HL-60 (cell line): Measurements from ENCODE around the gene SETD6.

Experiments
- DNase-seq, 2 experiments: peaks; one replicate each; pipeline ENCODE4 v3.0.0-alpha.2; 2010 to 2020; ENCODE audit warnings: low read depth in 1 of 2, low spot score in 1 of 2
- H3K27ac ChIP-seq: fragments of 250-450 bp; sonication (Bioruptor Pico); replicated peaks from 2 replicates; pipeline ENCODE4 v1.5.1; 2020; ENCODE audit warnings: mild to moderate bottlenecking, moderate library complexity
- H3K27me3 ChIP-seq: fragments of 250-450 bp; sonication (Bioruptor Pico); 2 replicates; pipeline ENCODE4 v1.5.1; 2021; ENCODE audit warnings: mild to moderate bottlenecking, moderate library complexity; ENCODE audit not compliant: insufficient read depth, poor library complexity, severe bottlenecking
- H3K4me3 ChIP-seq: replicated peaks from 2 replicates; pipeline ENCODE4 v1.5.1; 2011; ENCODE audit warnings: mild to moderate bottlenecking, control low read depth, low read length; ENCODE audit not compliant: insufficient read depth
- GABPA ChIP-seq: IDR thresholded peaks from 2 replicates; pipeline ENCODE4 v1.6.1; 2012; ENCODE audit warnings: low read depth
- POLR2AphosphoS5 ChIP-seq: IDR thresholded peaks from 2 replicates; pipeline ENCODE4 v1.6.1; 2012; ENCODE audit warnings: low read depth
- REST ChIP-seq: IDR thresholded peaks from 2 replicates; pipeline ENCODE4 v1.6.1; 2012; ENCODE audit warnings: low read depth; ENCODE audit not compliant: insufficient replicate concordance
- SPI1 ChIP-seq: IDR thresholded peaks from 2 replicates; pipeline ENCODE4 v1.6.1; 2012; ENCODE audit warnings: low read depth, mild to moderate bottlenecking, borderline replicate concordance
- TF ChIP-seq, protein P1 (sequence below): IDR thresholded peaks from one replicate; pipeline ENCODE4 v1.5.1; 2011; ENCODE audit warnings: low read length, control low read depth, inconsistent platforms; ENCODE audit not compliant: insufficient read depth

Gene SETD6

GRCh38 chr16:58498341-58499091 lies 16.8 kb upstream of the SETD6 start:
- H3K27ac ChIP-seq = no peak overlapping the region
- no peak overlapping the region for H3K4me3 ChIP-seq
- no peak for DNase-seq
- peaks cover 36% of the 10 kb centered on the region for H3K27me3 ChIP-seq
- TF ChIP-seq, protein P1, sequence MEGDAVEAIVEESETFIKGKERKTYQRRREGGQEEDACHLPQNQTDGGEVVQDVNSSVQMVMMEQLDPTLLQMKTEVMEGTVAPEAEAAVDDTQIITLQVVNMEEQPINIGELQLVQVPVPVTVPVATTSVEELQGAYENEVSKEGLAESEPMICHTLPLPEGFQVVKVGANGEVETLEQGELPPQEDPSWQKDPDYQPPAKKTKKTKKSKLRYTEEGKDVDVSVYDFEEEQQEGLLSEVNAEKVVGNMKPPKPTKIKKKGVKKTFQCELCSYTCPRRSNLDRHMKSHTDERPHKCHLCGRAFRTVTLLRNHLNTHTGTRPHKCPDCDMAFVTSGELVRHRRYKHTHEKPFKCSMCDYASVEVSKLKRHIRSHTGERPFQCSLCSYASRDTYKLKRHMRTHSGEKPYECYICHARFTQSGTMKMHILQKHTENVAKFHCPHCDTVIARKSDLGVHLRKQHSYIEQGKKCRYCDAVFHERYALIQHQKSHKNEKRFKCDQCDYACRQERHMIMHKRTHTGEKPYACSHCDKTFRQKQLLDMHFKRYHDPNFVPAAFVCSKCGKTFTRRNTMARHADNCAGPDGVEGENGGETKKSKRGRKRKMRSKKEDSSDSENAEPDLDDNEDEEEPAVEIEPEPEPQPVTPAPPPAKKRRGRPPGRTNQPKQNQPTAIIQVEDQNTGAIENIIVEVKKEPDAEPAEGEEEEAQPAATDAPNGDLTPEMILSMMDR = no peak
- TF ChIP-seq GABPA (no peak), REST (no peak), POLR2AphosphoS5 (no peak), SPI1 (no peak)

- Histone ChIP-seq H3K4me3 (no peak overlapping the region), H3K27ac (no peak overlapping the region), H3K27me3 (peaks cover 36% of the 10 kb centered on the region)
- no peak for DNase-seq
- TF ChIP-seq, protein P1 = no peak
- TF ChIP-seq SPI1 = no peak
- no peak for TF ChIP-seq POLR2AphosphoS5
- TF ChIP-seq REST = no peak
- no peak for TF ChIP-seq GABPA
These were observed 16.2 kb upstream of the SETD6 start for GRCh38 chr16:58499092-58499511.

- Histone ChIP-seq H3K27ac (no peak within 1 kb of the TSS), H3K27me3 (peaks cover 36% of the 10 kb centered on the region), H3K4me3 (no peak within 1 kb of the TSS)
- peak in 1 of 2 experiments; percentile 26 for DNase-seq
- TF ChIP-seq, protein P1 = no peak
- TF ChIP-seq POLR2AphosphoS5 = no peak
- no peak for TF ChIP-seq REST
- TF ChIP-seq SPI1 = no peak
- TF ChIP-seq GABPA = no peak
These were observed 15.5 kb upstream of the SETD6 start, which contains the start of gene NDRG4 for GRCh38 chr16:58499615-58500351. Gene NDRG4 (plus strand): TSS chr16:58500143. CDS start chr16:58500249, 106 bp downstream.
